GM18951 (cell line): Measurements from ENCODE around the gene FAM221B.

ENCODE experiments used
- POLR2A ChIP-seq: IDR thresholded peaks from 4 replicates; pipeline ENCODE4 v1.6.1; 2011; ENCODE audit warnings: mild to moderate bottlenecking; ENCODE audit not compliant: insufficient read length, insufficient read depth; ENCODE audit errors: extremely low read depth
- in situ Hi-C: fragments of 300-500 bp; cut with MboI; formaldehyde crosslinking; loops from one replicate; pipeline ENCODE4 v1.12.0; 2022; ENCODE audit warnings: low sequenced_read_pairs, mixed read lengths, inconsistent platforms; ENCODE audit not compliant: unreplicated experiment

The FAM221B gene

DNA sequence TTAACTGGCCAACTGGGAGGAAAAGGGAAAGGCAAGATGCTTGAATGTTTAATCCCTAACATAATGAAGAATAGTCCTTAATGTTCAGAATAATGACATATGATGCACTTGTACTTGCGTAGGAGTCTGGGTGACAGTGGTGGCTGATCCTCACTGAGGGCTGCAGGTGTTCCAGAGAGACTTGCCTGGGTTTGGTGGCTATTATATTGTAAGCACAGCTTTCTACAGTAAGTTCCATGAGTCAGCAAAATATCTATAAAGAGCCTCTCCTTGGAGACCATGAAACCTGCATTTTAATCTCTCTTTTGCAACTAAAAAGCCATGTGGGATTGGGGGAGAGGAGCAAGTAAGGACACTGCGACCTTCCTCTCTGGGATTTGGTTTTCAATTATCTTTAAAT is 39.0 kb downstream of the FAM221B start:
- TF ChIP-seq POLR2A = no peak
- in situ Hi-C loops = loop anchor here (25.0 kb wide), 1 partner anchor 98 kb away; no protein-coding TSS in a partner anchor

DNA sequence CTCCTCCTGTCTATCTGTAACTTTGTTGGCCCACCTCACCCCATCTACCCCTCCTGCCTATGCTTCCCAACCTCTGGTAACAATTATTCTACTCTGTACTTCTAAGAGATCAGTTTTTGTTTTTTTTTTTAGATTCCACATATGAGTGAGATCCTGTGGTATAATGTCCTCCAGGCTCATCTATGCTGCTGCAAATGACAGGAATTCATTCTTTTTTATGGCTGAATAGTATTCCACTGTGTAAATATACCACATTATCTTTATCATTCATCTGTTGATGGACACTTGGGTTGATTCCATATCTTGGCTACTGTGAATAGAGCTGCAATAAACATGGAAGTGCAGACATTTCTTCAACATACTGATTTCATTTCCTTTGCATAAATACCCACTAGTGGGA is 45.1 kb downstream of the FAM221B start:
- no peak for TF ChIP-seq POLR2A
- in situ Hi-C loops = loop anchor here (25.0 kb wide), 1 partner anchor 104 kb away; no protein-coding TSS in a partner anchor

- TF ChIP-seq POLR2A = no peak
- in situ Hi-C loops = loop anchor here (25.0 kb wide), 1 partner anchor 106 kb away; no protein-coding TSS in a partner anchor
Observed at GRCh38 chr9:35781066-35781465, 47.5 kb downstream of the FAM221B start.

GRCh38 chr9:35778496-35778895 is 50.0 kb downstream of the FAM221B start:
- in situ Hi-C loops = loop anchor here (25.0 kb wide), 1 partner anchor 109 kb away; no protein-coding TSS in a partner anchor
- TF ChIP-seq POLR2A = no peak

DNA sequence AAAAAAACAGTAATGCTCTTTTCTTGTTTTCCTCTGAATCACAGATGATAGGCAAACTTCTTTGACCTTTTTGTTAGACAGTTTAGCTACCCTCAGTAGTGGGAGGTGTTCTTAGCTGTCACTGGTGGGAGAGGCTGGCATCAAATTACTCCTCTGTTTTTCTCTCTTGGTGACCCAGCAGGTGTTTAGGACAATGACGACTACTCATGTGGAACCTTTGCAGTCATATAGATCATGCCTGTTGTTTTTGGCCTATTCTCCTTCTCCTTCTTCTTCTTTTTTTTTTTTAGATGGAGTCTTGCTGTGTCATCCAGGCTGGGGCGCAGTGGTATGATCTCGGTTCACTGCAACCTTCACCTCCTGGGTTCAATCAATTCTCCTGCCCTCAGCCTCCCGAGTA is 52.5 kb downstream of the FAM221B start:
- in situ Hi-C loops = loop anchor here (25.0 kb wide), 1 partner anchor 111 kb away; no protein-coding TSS in a partner anchor
- TF ChIP-seq POLR2A = no peak

- in situ Hi-C loops = loop anchor here (25.0 kb wide), 1 partner anchor 112 kb away; no protein-coding TSS in a partner anchor
- no peak for TF ChIP-seq POLR2A
Observed at GRCh38 chr9:35774907-35775635, 53.5 kb downstream of the FAM221B start.

DNA sequence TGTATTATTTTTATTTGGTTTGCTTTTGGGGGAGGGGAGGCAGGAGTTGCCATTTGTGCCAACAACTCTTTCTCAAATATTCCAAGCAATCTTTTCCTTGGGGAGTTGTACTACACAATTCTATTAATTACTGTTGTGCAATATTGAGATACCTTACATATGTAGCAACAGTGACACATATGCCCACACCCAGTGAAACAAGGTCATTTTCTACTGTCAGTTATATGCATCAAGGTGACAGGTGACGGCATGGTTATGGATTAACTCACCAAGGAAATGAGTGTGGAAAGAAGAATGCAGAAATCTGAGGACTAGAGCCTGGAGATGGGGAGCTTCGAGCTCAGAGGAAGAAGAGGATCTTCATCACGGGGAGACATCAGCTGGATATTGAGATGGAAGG is 56.6 kb downstream of the FAM221B start:
- TF ChIP-seq POLR2A = no peak
- in situ Hi-C loops = no loop called here

DNA sequence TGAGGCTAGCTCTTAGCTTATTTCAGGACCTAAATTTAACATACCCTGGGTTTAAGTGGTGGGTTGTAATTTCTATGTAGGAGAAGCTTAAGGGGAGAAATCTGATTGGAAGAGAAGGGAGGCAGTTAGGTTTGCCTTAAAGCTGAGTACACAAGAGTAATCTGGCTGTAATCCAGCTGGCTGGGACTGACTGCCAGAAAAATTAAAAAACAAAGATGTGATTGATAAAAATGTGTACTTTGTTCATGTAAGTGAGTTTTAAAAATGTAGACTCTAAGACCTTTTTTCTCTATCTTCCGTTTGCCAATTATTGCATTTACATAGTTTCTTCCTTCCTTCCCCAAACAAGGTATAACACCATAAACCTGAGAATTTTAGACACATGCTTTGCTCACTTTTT is 57.0 kb downstream of the FAM221B start:
- in situ Hi-C loops = no loop called here

GRCh38 chr9:35771075-35771433 is 57.5 kb downstream of the FAM221B start:
- TF ChIP-seq POLR2A = no peak
- in situ Hi-C loops = no loop called here

More for the DNA sequence above, 57.0 kb downstream of the FAM221B start:
- TF ChIP-seq POLR2A = no peak

DNA sequence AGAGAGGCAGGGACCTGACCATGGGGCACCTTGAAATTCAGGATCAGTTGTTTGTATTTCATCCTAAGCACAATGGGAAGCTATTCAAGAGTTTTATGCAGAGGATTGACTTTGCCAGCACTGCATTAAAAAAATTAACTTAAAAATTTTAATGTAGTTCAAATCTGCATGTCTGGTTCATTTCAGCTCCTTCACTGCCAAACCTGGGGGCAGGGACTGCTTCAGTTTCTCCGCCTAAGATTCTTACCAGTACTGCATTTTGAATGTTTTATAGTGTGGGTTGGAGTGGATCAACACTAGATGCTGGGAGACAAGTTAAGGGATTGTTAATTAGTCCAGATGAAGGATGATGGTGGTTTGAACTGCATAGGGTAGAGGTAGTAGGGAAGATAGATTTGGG is 58.8 kb downstream of the FAM221B start:
- in situ Hi-C loops = no loop called here
- no peak for TF ChIP-seq POLR2A

GRCh38 chr9:35767458-35767857 is 61.1 kb downstream of the FAM221B start:
- in situ Hi-C loops = no loop called here
- no peak for TF ChIP-seq POLR2A

DNA sequence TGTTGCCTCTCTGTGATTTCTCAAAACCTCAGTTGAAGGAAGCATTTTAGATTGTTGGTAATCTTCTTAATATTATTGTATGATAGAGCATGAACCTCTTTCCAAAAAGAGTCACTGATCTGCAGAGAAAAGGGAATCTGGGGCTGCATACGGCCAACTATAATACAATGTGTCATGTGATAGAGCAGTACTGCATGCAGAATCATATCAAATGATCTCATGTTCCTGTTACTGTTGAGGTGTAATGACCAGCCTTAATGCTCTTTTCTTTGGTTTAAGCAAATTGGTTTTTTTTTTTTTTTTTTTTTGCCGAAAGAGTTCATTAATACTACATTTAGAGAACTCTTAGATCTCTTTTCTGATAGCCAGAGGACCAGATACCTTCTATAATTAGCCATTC is 61.5 kb downstream of the FAM221B start:
- in situ Hi-C loops = no loop called here
- TF ChIP-seq POLR2A = no peak
